RWPE1 (cell line): ENCODE data around the gene KRTAP5-9.

Experiments used
- CTCF ChIA-PET: fragments of 350-600 bp; sonication (Branson Sonifier 250); formaldehyde crosslinking; extraction: SDS; loops from one replicate; lab custom pipeline; 2021; lab: Yijun Ruan, JAX
- POLR2A ChIA-PET: fragments of 400-600 bp; formaldehyde crosslinking; extraction: SDS; loops from one replicate; lab custom pipeline; 2020; ENCODE audit warnings: antibody characterized with exemption; ENCODE audit not compliant: low non-redundant PET; lab: Yijun Ruan, JAX
- DNase-seq: peaks from one replicate; pipeline ENCODE4 v3.0.0; 2012; ENCODE audit warnings: low spot score
- H3K27ac ChIP-seq: fragments of 450-650 bp; 2 replicates; pipeline ENCODE4 v1.5.1; 2017
- TF ChIP-seq, protein P1 (sequence below): fragments of 450-650 bp; conservative IDR thresholded peaks from 2 replicates; pipeline ENCODE4 v1.5.1; 2017; ENCODE audit warnings: low read depth, mild to moderate bottlenecking

KRTAP5-9 gene

GRCh38 chr11:71502871-71503435 is 45.3 kb upstream of the KRTAP5-9 start:
- POLR2A ChIA-PET: no interaction called here
- CTCF ChIA-PET: no interaction called here
- no peak for DNase-seq
- H3K27ac ChIP-seq: no peak overlapping the region
- TF ChIP-seq, protein P1, sequence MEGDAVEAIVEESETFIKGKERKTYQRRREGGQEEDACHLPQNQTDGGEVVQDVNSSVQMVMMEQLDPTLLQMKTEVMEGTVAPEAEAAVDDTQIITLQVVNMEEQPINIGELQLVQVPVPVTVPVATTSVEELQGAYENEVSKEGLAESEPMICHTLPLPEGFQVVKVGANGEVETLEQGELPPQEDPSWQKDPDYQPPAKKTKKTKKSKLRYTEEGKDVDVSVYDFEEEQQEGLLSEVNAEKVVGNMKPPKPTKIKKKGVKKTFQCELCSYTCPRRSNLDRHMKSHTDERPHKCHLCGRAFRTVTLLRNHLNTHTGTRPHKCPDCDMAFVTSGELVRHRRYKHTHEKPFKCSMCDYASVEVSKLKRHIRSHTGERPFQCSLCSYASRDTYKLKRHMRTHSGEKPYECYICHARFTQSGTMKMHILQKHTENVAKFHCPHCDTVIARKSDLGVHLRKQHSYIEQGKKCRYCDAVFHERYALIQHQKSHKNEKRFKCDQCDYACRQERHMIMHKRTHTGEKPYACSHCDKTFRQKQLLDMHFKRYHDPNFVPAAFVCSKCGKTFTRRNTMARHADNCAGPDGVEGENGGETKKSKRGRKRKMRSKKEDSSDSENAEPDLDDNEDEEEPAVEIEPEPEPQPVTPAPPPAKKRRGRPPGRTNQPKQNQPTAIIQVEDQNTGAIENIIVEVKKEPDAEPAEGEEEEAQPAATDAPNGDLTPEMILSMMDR: no peak

- no peak overlapping the region for H3K27ac ChIP-seq
- no peak for DNase-seq
- ChIA-PET CTCF (interaction anchor here (0.6 to 0.8 kb wide), 2 partner anchors 29 to 831 kb away, joined by 4 to 5 read pairs; no protein-coding TSS in a partner anchor), POLR2A (no interaction called here)
- TF ChIP-seq, protein P1: no peak
Measured at GRCh38 chr11:71504531-71504930, 43.7 kb upstream of the KRTAP5-9 start.

- no peak overlapping the region for H3K27ac ChIP-seq
- DNase-seq: no peak
- CTCF ChIA-PET: interaction anchor here (0.8 kb wide), 1 partner anchor 30 kb away, joined by 5 read pairs; no protein-coding TSS in a partner anchor
- POLR2A ChIA-PET: no interaction called here
- TF ChIP-seq, protein P1: no peak
Measured at GRCh38 chr11:71505001-71505400, 43.2 kb upstream of the KRTAP5-9 start.

GRCh38 chr11:71505781-71506180 is 42.4 kb upstream of the KRTAP5-9 start:
- ChIA-PET CTCF (no interaction called here), POLR2A (no interaction called here)
- TF ChIP-seq, protein P1: no peak
- no peak for DNase-seq
- H3K27ac ChIP-seq: no peak overlapping the region

- POLR2A ChIA-PET: no interaction called here
- TF ChIP-seq, protein P1: no peak
- DNase-seq: no peak
- H3K27ac ChIP-seq: no peak overlapping the region
- CTCF ChIA-PET: interaction anchor here (0.7 kb wide), 1 partner anchor 814 kb away, joined by 6 read pairs; no protein-coding TSS in a partner anchor
Measured at GRCh38 chr11:71507102-71507501, 41.1 kb upstream of the KRTAP5-9 start.

- TF ChIP-seq, protein P1: no peak
- POLR2A ChIA-PET: no interaction called here
- CTCF ChIA-PET: interaction anchor here (0.7 kb wide), 1 partner anchor 431 kb away, joined by 4 read pairs; no protein-coding TSS in a partner anchor
- H3K27ac ChIP-seq: no peak overlapping the region
- DNase-seq: no peak
Measured at GRCh38 chr11:71518506-71519471, 29.4 kb upstream of the KRTAP5-9 start.
